ENCODE results near the gene SLC33A1. TPM values are rescaled to one million over a fixed set of nuclear protein-coding genes. Genes with fewer than 3 reads are reported as not detected.
"Not testable (repeated sequence)": the region's sequence is repeated elsewhere in the genome, so short reads cannot be mapped to it uniquely, and the experiment has no call there.

SLC33A1 gene
- total RNA-seq, 2 experiments from 2014 or later = 20.9 to 26.4 TPM

DNA sequence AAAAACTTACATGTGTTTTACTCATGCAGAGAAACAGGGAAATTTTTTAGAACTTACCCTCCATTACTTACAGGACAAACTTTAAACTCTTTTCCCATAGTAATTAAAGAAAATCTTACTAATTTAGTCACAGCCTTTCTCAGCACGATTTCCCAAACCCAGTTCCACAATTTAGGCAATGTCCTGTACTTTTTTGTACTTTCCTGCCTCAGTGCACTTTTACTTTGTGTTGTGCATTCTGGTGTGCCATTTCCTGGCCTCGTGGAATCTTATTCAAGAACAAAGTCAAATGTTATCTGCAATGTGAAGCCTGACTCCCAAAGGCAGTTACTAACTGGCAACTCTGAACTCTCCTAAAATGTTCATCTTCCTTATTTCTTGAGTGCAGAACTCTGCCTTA, 1.9 kb downstream of the SLC33A1 start:
- H2AFZ ChIP-seq (ENCODE audit: low read length) = no peak overlapping the region
- peaks cover 28% of the 10 kb centered on the region; the same call in 1 of the 2 replicates for H3K36me3 ChIP-seq (ENCODE audit: insufficient read depth, low read length)
- no TSS peak for BruUV-seq (replicated peaks)
- H3K27ac ChIP-seq (ENCODE audit: low read depth, low read length, poor library complexity, severe bottlenecking) = no peak overlapping the region
- H4K20me1 ChIP-seq (ENCODE audit: insufficient read depth, low read length) = peaks cover 18% of the 10 kb centered on the region; the same call in 1 of the 2 replicates
- peak overlapping the region; percentile 99 for H3K4me2 ChIP-seq (ENCODE audit: low read length)
- H3K9me3 ChIP-seq (ENCODE audit: low read length) = no peaks in the 10 kb centered on the region
- H3K4me1 ChIP-seq (ENCODE audit: insufficient read depth, low read length, poor library complexity, severe bottlenecking) = peaks cover 24% of the 10 kb centered on the region
- no peaks in the 10 kb centered on the region for H3K9me2 ChIP-seq (ENCODE audit: insufficient read depth, low read length)
- no peak for DNase-seq (ENCODE audit: low spot score)
- TF ChIP-seq, protein P1, sequence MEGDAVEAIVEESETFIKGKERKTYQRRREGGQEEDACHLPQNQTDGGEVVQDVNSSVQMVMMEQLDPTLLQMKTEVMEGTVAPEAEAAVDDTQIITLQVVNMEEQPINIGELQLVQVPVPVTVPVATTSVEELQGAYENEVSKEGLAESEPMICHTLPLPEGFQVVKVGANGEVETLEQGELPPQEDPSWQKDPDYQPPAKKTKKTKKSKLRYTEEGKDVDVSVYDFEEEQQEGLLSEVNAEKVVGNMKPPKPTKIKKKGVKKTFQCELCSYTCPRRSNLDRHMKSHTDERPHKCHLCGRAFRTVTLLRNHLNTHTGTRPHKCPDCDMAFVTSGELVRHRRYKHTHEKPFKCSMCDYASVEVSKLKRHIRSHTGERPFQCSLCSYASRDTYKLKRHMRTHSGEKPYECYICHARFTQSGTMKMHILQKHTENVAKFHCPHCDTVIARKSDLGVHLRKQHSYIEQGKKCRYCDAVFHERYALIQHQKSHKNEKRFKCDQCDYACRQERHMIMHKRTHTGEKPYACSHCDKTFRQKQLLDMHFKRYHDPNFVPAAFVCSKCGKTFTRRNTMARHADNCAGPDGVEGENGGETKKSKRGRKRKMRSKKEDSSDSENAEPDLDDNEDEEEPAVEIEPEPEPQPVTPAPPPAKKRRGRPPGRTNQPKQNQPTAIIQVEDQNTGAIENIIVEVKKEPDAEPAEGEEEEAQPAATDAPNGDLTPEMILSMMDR (conservative IDR thresholded peaks at IDR 0.05; ENCODE audit: low read length) = no peak
- no peak for TF ChIP-seq EZH2phosphoT487 (IDR thresholded peaks at IDR 0.05; ENCODE audit: borderline replicate concordance, low read depth, low read length)
- peak overlapping the region; percentile 98 for H3K4me3 ChIP-seq (ENCODE audit: low read depth, low read length, poor library complexity, severe bottlenecking)
- ChIA-PET POLR2A (interaction anchor here (1.2 to 2.2 kb wide), 3 partner anchors 11 to 27 kb away, joined by 7 to 16 read pairs (median 10); no protein-coding TSS in a partner anchor), CTCF (ENCODE audit: unreplicated experiment) (no interaction called here)
- intact Hi-C loops (cut with micrococcal nuclease; ENCODE audit: unreplicated experiment) = loop anchor here (10.0 kb wide), 3 partner anchors 822 to 1528 kb away; partner anchors contain the start of genes DHX36 and TIPARP
- H3K79me2 ChIP-seq (ENCODE audit: insufficient read depth, low read depth, low read length) = peaks cover 60% of the 10 kb centered on the region

DNA sequence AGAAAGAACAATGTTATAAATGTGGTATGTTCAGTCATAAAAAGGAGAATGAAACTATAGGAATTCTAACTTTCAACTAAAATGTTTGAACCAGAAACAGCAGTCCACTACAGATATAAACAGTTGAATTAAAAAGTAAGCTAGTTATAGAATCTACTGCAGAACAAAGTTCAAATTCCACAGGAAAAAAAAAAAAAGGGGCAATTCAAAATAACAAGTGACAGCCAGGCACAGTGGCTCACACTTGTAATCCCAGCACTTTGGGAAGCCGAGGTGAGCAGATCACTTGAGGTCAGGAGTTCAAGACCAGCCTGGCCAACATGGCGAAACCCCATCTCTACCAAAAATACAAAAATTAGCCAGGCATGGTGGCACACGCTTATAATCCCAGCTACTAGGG, 4.8 kb downstream of the SLC33A1 start:
- Histone ChIP-seq H3K79me2 (ENCODE audit: insufficient read depth, low read depth, low read length) (peaks cover 83% of the 10 kb centered on the region), H3K36me3 (ENCODE audit: insufficient read depth, low read length) (peaks cover 32% of the 10 kb centered on the region; the same call in 1 of the 2 replicates), H3K4me1 (ENCODE audit: insufficient read depth, low read length, poor library complexity, severe bottlenecking) (peaks cover 17% of the 10 kb centered on the region), H4K20me1 (ENCODE audit: insufficient read depth, low read length) (peaks cover 18% of the 10 kb centered on the region), H3K4me2 (ENCODE audit: low read length) (0 out of 2 replicates have a peak overlapping the region, but pooled peaks have one; percentile 5)
- H3K9me2 ChIP-seq (ENCODE audit: insufficient read depth, low read length); H3K4me3 ChIP-seq (ENCODE audit: low read depth, low read length, poor library complexity, severe bottlenecking); H2AFZ ChIP-seq (ENCODE audit: low read length); intact Hi-C loops (cut with micrococcal nuclease; ENCODE audit: unreplicated experiment); CTCF ChIA-PET (ENCODE audit: unreplicated experiment); DNase-seq (ENCODE audit: low spot score); H3K9me3 ChIP-seq (ENCODE audit: low read length); H3K27ac ChIP-seq (ENCODE audit: low read depth, low read length, poor library complexity, severe bottlenecking); BruUV-seq (replicated peaks): not testable (repeated sequence)
- POLR2A ChIA-PET = interaction anchor here (0.7 to 1.2 kb wide), 4 partner anchors 9 to 965 kb away, joined by 3 to 5 read pairs (median 4); no protein-coding TSS in a partner anchor

DNA sequence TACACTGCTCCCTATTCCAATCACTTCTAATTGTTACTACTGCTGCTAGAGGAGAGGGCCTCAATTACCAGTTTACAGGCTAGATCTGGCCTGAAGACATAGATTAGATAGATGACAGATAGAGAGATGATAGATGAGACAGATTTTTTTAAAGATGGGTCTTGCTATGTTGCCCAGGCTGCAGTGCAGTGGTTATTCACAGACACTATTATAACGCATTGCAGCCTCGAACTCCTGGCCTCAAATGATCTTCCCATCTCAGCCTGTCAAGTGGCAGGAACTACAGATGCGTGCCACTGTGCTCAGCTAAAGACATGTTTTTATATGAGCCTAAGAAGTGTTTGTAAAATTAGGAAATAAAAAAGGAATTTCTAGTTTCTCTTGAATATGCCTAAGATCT, 6.2 kb downstream of the SLC33A1 start:
- peaks cover 17% of the 10 kb centered on the region for H3K4me1 ChIP-seq (ENCODE audit: insufficient read depth, low read length, poor library complexity, severe bottlenecking)
- TF ChIP-seq, protein P1 (conservative IDR thresholded peaks at IDR 0.05; ENCODE audit: low read length) = no peak
- TF ChIP-seq EZH2phosphoT487 (IDR thresholded peaks at IDR 0.05; ENCODE audit: borderline replicate concordance, low read depth, low read length) = no peak

More for the DNA sequence above, 6.2 kb downstream of the SLC33A1 start:
- no TSS peak for BruUV-seq (replicated peaks)
- peaks cover 32% of the 10 kb centered on the region; the same call in 1 of the 2 replicates for H3K36me3 ChIP-seq (ENCODE audit: insufficient read depth, low read length)
- H4K20me1 ChIP-seq (ENCODE audit: insufficient read depth, low read length) = peaks cover 12% of the 10 kb centered on the region
- intact Hi-C loops (cut with micrococcal nuclease; ENCODE audit: unreplicated experiment) = no loop called here
- DNase-seq (ENCODE audit: low spot score) = no peak
- no peak overlapping the region for H3K27ac ChIP-seq (ENCODE audit: low read depth, low read length, poor library complexity, severe bottlenecking)
- ChIA-PET POLR2A (no interaction called here), CTCF (ENCODE audit: unreplicated experiment) (no interaction called here)
- no peak overlapping the region for H3K4me2 ChIP-seq (ENCODE audit: low read length)
- no peak overlapping the region for H2AFZ ChIP-seq (ENCODE audit: low read length)
- H3K4me3 ChIP-seq (ENCODE audit: low read depth, low read length, poor library complexity, severe bottlenecking) = no peak overlapping the region
- peaks cover 84% of the 10 kb centered on the region for H3K79me2 ChIP-seq (ENCODE audit: insufficient read depth, low read depth, low read length)
- no peaks in the 10 kb centered on the region for H3K9me3 ChIP-seq (ENCODE audit: low read length)
- no peaks in the 10 kb centered on the region for H3K9me2 ChIP-seq (ENCODE audit: insufficient read depth, low read length)
